DOHH2 (cell line): ENCODE results near the gene MYZAP.

Source experiments
- EZH2phosphoT487 ChIP-seq: fragments of 200-600 bp; sonication (generic); IDR thresholded peaks from 2 replicates; pipeline ENCODE4 v1.6.1; 2017; ENCODE audit warnings: borderline replicate concordance, mild to moderate bottlenecking, antibody characterized with exemption, low read length, moderate library complexity, mixed read lengths
- TF ChIP-seq, protein P1 (sequence below): fragments of 200-600 bp; sonication (generic); IDR thresholded peaks from one replicate; pipeline ENCODE4 v1.5.1; 2014; ENCODE audit warnings: antibody characterized with exemption, mild to moderate bottlenecking, low read depth, low read length; ENCODE audit not compliant: poor library complexity, severe bottlenecking

DNA sequence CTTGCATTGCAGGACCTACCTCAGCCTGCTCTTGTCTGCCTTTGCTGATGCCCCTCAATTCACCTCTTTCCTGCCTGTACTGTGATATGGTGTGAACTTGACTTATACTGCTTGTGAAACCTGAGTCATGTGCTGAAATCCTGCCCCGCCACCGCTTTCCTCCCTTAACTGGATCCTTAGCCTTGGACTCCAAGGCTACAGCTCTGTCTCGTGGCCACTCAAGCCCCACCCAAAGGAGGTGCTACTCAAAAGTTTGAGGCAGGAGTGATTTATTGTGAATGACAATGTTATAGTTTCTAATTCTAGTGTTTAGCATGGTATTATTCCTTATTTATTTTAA lies 56.1 kb downstream of the MYZAP start:
- TF ChIP-seq, protein P1, sequence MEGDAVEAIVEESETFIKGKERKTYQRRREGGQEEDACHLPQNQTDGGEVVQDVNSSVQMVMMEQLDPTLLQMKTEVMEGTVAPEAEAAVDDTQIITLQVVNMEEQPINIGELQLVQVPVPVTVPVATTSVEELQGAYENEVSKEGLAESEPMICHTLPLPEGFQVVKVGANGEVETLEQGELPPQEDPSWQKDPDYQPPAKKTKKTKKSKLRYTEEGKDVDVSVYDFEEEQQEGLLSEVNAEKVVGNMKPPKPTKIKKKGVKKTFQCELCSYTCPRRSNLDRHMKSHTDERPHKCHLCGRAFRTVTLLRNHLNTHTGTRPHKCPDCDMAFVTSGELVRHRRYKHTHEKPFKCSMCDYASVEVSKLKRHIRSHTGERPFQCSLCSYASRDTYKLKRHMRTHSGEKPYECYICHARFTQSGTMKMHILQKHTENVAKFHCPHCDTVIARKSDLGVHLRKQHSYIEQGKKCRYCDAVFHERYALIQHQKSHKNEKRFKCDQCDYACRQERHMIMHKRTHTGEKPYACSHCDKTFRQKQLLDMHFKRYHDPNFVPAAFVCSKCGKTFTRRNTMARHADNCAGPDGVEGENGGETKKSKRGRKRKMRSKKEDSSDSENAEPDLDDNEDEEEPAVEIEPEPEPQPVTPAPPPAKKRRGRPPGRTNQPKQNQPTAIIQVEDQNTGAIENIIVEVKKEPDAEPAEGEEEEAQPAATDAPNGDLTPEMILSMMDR: no peak
- no peak for TF ChIP-seq EZH2phosphoT487
